HEK293T (cell line): Measurements from ENCODE around the gene CYP2W1.

Experiments used
- CTCF ChIA-PET: fragments of 350-600 bp; formaldehyde crosslinking; extraction: SDS; loops from one replicate; lab custom pipeline; 2021; ENCODE audit warnings: antibody characterized with exemption, inconsistent platforms; lab: Yijun Ruan, JAX
- POLR2A ChIA-PET: fragments of 350-600 bp; formaldehyde crosslinking; extraction: SDS; loops from one replicate; lab custom pipeline; 2020; ENCODE audit warnings: antibody characterized with exemption, inconsistent platforms; lab: Yijun Ruan, JAX
- DNase-seq: peaks from one replicate; pipeline ENCODE4 v3.0.0; 2012; ENCODE audit warnings: mixed read lengths; ENCODE audit errors: extremely low spot score
- ARNT ChIP-seq: fragments of 450-650 bp; IDR thresholded peaks from 2 replicates; pipeline ENCODE4 v1.6.1; 2017; ENCODE audit warnings: mild to moderate bottlenecking
- BHLHE40 ChIP-seq: fragments of 450-650 bp; IDR thresholded peaks from 2 replicates; pipeline ENCODE4 v1.6.1; 2016; ENCODE audit warnings: mild to moderate bottlenecking, moderate library complexity, borderline replicate concordance
- CTBP1 ChIP-seq: fragments of 450-650 bp; IDR thresholded peaks from 2 replicates; pipeline ENCODE4 v1.6.1; 2016; ENCODE audit warnings: borderline replicate concordance
- ELF4 ChIP-seq: fragments of 450-650 bp; IDR thresholded peaks from 2 replicates; pipeline ENCODE4 v1.6.1; 2017; ENCODE audit warnings: antibody characterized with exemption
- FOXA1 ChIP-seq: fragments of 450-650 bp; IDR thresholded peaks from 2 replicates; pipeline ENCODE4 v1.6.1; 2016; ENCODE audit warnings: mild to moderate bottlenecking
- FOXK2 ChIP-seq: fragments of 450-650 bp; IDR thresholded peaks from 2 replicates; pipeline ENCODE4 v1.6.1; 2016; ENCODE audit warnings: mild to moderate bottlenecking
- FOXM1 ChIP-seq: fragments of 450-650 bp; IDR thresholded peaks from 2 replicates; pipeline ENCODE4 v1.6.1; 2017; ENCODE audit warnings: mild to moderate bottlenecking, borderline replicate concordance
- HDGF ChIP-seq: fragments of 450-650 bp; IDR thresholded peaks from 2 replicates; pipeline ENCODE4 v1.6.1; 2017; ENCODE audit warnings: antibody characterized with exemption, borderline replicate concordance
- L3MBTL2 ChIP-seq: fragments of 450-650 bp; conservative IDR thresholded peaks from 2 replicates; pipeline ENCODE4 v1.6.1; 2016; ENCODE audit warnings: mild to moderate bottlenecking
- LEF1 ChIP-seq: fragments of 450-650 bp; IDR thresholded peaks from 2 replicates; pipeline ENCODE4 v1.6.1; 2017; ENCODE audit warnings: mild to moderate bottlenecking, borderline replicate concordance
- NFRKB ChIP-seq: fragments of 450-650 bp; IDR thresholded peaks from 2 replicates; pipeline ENCODE4 v1.6.1; 2016; ENCODE audit warnings: mild to moderate bottlenecking, moderate library complexity
- SP1 ChIP-seq: fragments of 450-650 bp; IDR thresholded peaks from 2 replicates; pipeline ENCODE4 v1.6.1; 2017
- SUZ12 ChIP-seq: fragments of 450-650 bp; IDR thresholded peaks from 2 replicates; pipeline ENCODE4 v1.6.1; 2016; ENCODE audit warnings: mild to moderate bottlenecking
- TARDBP ChIP-seq: fragments of 450-650 bp; IDR thresholded peaks from 2 replicates; pipeline ENCODE4 v1.6.1; 2016
- ZNF384 ChIP-seq: fragments of 450-650 bp; IDR thresholded peaks from 2 replicates; pipeline ENCODE4 v1.6.1; 2016
- TF ChIP-seq, protein P1 (sequence below): fragments of 450-650 bp; IDR thresholded peaks from 2 replicates; pipeline ENCODE4 v1.6.1; 2016

CYP2W1 gene

DNA sequence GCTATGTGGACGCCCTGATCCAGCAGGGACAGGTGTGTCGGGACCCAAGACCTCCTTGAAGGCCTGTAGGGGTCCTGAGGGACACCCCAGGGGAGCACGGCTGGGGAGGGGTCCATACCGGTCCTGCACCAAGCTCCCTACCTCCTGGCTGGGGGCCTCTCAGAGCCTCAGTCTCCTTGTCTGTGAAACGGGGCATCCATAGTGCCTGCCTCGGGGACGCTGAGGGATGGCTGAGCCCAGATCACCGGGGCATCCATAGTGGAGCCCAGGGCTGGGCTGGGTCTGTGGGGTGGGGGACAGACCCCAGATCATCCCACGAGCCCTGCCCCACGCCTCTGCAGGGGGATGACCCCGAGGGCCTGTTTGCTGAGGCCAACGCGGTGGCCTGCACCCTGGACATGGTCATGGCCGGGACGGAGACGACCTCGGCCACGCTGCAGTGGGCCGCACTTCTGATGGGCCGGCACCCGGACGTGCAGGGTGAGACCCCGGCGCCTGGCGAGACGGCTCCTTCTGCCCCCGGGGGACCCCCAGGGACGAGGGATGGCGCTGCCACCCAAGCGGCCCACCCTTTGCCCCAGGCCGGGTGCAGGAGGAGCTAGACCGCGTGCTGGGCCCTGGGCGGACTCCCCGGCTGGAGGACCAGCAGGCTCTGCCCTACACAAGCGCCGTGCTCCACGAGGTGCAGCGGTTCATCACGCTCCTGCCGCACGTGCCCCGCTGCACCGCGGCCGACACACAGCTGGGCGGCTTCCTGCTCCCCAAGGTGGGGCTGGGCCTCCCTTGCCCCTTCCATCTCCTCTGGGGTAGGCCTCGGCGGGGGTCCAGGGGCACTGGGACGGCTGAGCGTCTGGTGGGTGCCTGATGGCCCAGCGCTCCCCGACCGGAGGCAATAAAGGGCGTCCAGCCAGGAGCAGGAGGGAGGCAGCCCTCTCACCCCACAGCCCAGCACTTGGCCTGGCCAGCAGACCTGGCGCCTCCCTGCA, 4.1 kb downstream of the CYP2W1 start:
- DNase-seq = no peak
- POLR2A ChIA-PET = interaction anchor here (1.5 kb wide), 1 partner anchor 12 kb away, joined by 7 read pairs; the partner anchor contains the start of gene COX19
- CTCF ChIA-PET = no interaction called here
- TF ChIP-seq FOXK2 = no peak
- no peak for TF ChIP-seq FOXM1
- TF ChIP-seq FOXA1 = no peak
- no peak for TF ChIP-seq NFRKB
- TF ChIP-seq ELF4 = no peak
- TF ChIP-seq, protein P1, sequence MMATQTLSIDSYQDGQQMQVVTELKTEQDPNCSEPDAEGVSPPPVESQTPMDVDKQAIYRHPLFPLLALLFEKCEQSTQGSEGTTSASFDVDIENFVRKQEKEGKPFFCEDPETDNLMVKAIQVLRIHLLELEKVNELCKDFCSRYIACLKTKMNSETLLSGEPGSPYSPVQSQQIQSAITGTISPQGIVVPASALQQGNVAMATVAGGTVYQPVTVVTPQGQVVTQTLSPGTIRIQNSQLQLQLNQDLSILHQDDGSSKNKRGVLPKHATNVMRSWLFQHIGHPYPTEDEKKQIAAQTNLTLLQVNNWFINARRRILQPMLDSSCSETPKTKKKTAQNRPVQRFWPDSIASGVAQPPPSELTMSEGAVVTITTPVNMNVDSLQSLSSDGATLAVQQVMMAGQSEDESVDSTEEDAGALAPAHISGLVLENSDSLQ = no peak
- no peak for TF ChIP-seq HDGF
- no peak for TF ChIP-seq BHLHE40
- TF ChIP-seq TARDBP = no peak
- TF ChIP-seq L3MBTL2 = no peak
- TF ChIP-seq SP1 = no peak
- TF ChIP-seq ARNT = no peak
- no peak for TF ChIP-seq ZNF384
- TF ChIP-seq LEF1 = no peak

DNA sequence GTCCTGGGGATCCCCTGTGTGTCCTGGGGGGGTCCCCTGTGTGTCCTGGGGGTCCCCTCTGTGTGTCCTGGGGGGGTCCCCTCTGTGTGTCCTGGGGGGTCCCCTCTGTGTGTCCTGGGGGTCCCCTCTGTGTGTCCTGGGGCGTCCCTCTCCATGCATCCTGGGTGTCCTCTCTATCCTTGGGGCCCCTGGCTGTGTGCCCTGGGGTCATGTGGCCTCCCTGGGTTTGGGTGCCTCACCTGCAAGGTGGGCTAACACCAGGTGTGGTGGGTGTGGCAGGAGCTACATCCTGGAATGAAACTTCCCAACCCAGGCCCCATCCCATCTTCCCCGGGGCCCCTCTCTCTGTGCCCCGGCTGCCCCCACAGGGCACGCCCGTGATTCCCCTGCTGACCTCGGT, 4.9 kb downstream of the CYP2W1 start:
- ChIA-PET CTCF (no interaction called here), POLR2A (no interaction called here)
- no peak for TF ChIP-seq SP1
- TF ChIP-seq, protein P1 = no peak
- TF ChIP-seq HDGF = no peak
- no peak for TF ChIP-seq LEF1
- TF ChIP-seq FOXA1 = no peak
- no peak for TF ChIP-seq ZNF384
- no peak for TF ChIP-seq ELF4
- TF ChIP-seq FOXM1 = no peak
- no peak for TF ChIP-seq ARNT
- TF ChIP-seq SUZ12 = no peak
- TF ChIP-seq TARDBP = no peak
- TF ChIP-seq BHLHE40 = no peak
- TF ChIP-seq FOXK2 = no peak
- no peak for TF ChIP-seq L3MBTL2
- TF ChIP-seq NFRKB = no peak
- no peak for TF ChIP-seq CTBP1
- DNase-seq = no peak

DNA sequence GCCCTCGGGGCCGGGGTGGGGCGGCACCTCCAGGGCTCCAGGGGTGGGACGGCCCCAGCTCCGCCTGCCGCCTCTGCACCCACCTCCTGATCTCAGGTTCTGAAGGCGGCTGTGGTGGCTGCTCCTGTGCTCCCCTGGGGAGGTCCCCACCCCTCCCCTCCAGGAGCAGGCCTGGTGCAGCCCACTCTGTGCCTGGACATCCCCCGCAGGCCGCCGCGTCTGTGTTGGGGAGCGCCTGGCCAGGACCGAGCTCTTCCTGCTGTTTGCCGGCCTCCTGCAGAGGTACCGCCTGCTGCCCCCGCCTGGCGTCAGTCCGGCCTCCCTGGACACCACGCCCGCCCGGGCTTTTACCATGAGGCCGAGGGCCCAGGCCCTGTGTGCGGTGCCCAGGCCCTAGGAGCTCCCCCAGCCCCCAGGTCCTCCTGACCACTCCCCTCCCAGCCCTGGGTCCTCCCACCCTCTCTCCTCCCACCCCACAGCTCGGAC, 5.5 kb downstream of the CYP2W1 start:
- TF ChIP-seq HDGF (no peak), ARNT (no peak), FOXM1 (no peak), ELF4 (no peak), TARDBP (no peak), L3MBTL2 (no peak), ZNF384 (no peak), FOXA1 (no peak), NFRKB (no peak), FOXK2 (no peak), BHLHE40 (no peak), CTBP1 (no peak)
- TF ChIP-seq, protein P1 = no peak
- DNase-seq = no peak
- ChIA-PET POLR2A (no interaction called here), CTCF (no interaction called here)

DNA sequence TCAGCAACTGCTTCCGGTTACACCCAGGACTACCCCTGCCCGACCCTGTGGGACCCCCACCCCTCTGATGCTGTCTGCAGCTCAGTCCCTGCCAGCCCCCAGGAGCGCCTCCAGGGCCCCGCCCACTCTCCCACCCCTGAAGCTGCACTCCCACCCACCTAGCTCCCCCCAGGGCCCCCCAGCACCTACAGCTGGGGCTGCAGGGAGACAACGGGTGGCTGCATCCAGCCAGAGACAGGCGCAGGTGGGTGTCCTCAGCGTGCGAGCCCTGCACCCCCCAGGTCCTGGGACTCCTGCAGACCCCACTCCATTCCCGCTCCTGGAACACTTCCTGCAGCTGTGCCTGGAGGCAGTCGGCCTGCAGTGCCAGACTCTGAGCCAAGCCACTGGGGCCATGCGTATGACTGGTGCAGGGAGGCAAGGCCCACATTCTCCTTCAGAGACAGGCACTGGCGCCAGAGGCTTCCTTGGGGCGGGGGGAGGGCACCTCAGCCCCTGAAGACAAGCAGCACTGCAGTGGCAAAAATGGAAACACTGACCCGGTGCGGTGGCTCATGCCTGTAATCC, 6.1 kb downstream of the CYP2W1 start:
- ChIA-PET CTCF (no interaction called here), POLR2A (no interaction called here)
- TF ChIP-seq FOXA1 = no peak
- TF ChIP-seq FOXK2 = no peak
- no peak for TF ChIP-seq ELF4
- TF ChIP-seq FOXM1 = no peak
- no peak for TF ChIP-seq TARDBP
- DNase-seq = no peak

DNA sequence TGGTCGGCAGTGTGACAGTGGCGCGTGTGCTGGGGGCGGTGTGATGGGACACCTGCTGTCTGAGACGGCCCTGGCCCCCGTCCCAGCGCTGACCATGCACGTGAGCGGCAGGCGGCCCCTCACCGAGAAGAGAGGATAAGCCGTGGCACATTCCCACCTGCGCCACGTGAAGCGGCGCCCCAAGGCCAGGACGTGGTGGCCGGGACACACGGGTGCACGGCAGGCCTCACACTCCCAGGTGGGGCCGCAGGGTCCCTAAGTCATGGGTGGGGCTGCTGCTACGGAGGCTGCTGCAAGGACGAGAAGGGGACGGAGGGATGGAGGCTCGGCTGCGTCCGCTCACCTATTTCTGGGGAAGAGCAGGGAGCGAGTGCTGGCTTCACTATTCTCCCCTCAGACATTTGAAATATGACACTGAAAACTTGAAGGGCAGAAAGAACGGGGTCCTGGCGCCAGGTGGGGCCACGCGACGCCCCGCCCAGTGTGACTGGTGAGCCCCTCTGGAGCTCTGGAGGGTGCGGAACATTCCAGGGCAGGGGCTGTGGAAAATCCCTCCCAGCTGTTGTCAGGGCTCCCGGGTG, 7.5 kb downstream of the CYP2W1 start:
- ChIA-PET POLR2A (no interaction called here), CTCF (no interaction called here)
- TF ChIP-seq HDGF (no peak), SUZ12 (no peak), ELF4 (no peak), FOXM1 (no peak), ARNT (no peak), FOXK2 (no peak), TARDBP (no peak), NFRKB (no peak), ZNF384 (no peak)
- no peak for DNase-seq
